Tongue (tissue), 3 donors: ENCODE data around the gene NRL. TPM values are rescaled to one million over a fixed set of nuclear protein-coding genes. Genes with fewer than 3 reads are reported as not detected.
"Not testable (repeated sequence)": the region's sequence is repeated elsewhere in the genome, so short reads cannot be mapped to it uniquely, and the experiment has no call there.

Experiments
- DNase-seq: peaks from one replicate; pipeline ENCODE4 v3.0.0-alpha.2; 2015
- small RNA-seq: library from RNA; depleted of rRNA; stranded (forward); fragments of <200 nt; gene quantifications from one replicate; pipeline ENCODE3, GENCODE V24; 2014; ENCODE audit warnings: low replicate concordance
- total RNA-seq: library from RNA; depleted of rRNA; stranded (reverse); fragments of >200 nt; gene quantifications from one replicate; pipeline ENCODE4 v1.2.3, GENCODE V29; 2014

NRL gene
- total RNA-seq, 1 donor from 2014 or later: 2.4 TPM

- DNase-seq: peak; percentile 81
These were observed 62.7 kb downstream of the NRL start, which contains the start of gene CARMIL3 for GRCh38 chr14:24051789-24052655. TSS of gene CARMIL3 (plus strand) at chr14:24052009. CDS start at chr14:24052154, 145 bp downstream.

- DNase-seq: no peak
These were observed 63.5 kb downstream of the NRL start for GRCh38 chr14:24051176-24051788.

GRCh38 chr14:24050753-24051152, 64.0 kb downstream of the NRL start:
- DNase-seq: not testable (repeated sequence)

DNA sequence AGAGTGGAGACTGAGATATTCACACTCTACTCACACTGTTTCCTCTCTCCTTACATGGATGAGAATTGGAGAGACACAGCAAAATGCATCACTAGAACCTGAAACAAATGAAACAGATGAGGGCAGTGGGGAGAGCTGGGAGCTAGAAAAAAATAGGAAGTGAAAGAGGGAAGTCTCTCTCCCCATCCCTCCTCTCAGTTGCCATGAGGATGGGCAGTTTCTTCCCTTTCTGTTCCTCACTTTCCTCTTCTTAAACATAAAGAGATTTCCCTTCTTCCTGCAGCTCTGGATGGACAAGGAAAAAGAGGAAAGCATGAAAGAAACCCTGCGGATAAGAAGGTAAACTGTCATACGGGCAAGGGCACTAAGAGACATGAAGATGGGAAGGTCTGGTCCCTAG, 65.7 kb downstream of the NRL start:
- not testable (repeated sequence) for DNase-seq

DNA sequence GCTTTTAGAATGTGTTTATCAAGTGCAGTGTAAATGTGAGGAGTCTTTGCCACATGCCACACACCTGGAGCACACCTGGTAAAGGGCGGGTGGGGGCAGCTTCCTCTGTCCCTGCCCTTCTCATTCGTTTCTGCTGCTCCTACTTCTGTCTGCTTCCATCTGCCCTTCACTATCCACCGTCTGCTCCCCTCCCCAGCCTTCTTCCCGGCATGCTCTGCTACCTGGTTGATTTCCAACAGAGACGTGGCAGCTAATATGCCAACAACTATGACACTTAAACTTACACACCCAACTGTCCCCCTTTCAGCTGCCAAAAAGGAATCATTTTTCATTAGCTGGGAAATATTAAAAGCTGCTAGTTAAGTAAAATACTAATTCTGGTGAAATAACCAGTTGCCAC, 72.0 kb downstream of the NRL start:
- no peak for DNase-seq

- no peak for DNase-seq
These were observed 74.1 kb downstream of the NRL start for GRCh38 chr14:24040692-24041091.

DNA sequence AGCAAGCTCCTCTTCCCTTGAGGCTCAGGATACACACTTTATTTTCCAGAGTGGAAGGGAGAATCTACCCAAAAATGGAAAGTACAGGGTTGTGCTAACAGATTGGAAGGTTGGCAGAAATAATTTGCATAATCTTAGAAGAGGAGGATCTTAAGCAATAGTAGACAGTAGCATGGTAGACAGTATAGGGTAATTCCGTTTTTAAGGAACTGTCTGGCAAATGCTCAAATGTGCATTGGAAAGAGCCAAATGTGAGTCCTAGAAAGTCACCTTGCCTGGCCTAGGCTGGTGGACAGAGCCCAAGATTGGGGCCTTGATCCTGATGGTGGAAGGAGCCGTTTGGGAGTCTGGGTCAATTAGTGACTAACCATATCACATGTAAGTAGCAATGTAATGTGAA, 76.1 kb downstream of the NRL start:
- DNase-seq: no peak

- DNase-seq: no peak
These were observed 77.1 kb downstream of the NRL start for GRCh38 chr14:24037658-24038037.

DNA sequence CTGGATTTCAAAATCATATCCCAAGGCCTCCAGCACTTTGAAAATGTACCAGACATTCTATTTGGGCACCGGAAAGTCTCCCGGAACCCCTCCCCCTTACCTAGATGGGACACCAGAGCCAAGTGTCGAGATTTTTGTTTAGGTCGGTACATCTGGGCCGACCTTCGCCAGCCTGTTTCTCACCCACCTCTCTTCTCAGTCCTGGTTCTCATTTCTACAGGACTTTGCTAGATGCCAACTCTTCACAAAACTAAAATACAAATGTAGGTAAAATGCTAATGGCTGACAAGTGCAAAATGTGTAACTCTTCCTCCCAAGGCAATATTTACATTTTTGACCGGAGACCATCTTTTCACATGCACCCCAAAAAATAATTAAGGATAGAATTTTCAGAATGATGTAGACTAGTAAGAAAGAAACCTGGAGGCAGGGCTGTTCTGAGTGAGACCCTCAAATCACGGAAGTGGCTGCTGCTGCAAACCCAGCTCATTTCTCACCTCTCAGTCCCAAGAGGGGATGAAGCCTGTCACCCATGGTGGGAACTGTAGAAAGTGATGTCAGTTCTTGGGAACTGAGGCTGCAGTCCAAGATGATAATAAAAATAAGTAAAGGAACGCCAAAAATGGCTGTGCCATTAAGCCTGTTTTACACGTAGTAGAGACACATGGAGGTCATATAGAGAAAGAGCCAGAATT, 77.6 kb downstream of the NRL start:
- not testable (repeated sequence) for DNase-seq

DNA sequence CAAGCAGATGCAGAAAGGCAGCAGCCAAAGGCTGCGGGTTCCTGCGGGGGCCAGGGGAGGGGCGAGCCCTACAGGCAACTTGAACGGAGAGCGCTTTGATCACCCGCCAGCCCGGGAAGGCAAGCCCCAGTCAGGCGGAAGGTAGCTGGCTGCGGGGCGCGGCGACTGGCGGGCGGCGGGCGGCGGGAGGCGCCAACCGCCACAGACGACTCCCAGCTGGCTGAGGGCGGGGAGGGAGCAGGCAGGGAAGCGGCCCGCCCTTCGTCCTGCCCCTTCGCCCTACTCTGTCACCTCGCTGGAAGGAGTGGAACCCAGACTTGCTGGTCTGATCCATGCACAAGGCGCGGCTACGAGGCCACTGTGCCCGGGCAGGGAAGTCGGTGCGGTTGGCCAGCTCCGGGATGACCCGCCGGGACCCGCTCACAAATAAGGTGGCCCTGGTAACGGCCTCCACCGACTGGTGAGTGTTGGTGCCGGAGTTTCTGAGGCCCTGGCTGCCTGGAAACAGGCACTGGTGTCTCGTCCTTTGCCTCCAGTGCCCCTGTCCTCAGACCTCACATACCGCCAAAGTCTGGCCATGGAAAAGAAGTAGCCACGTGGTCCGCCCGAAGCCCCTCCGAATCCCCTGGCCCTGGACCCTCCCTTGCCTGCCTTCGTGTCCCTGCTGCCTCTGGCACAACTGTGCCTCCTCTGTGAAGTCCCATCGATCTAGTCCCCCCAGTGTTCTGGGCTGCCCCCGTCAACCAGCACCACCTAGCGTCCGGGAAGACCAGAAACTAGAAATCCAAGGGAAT, 78.4 kb downstream of the NRL start:
- DNase-seq: peak; percentile 87

GRCh38 chr14:24035769-24036168, 79.0 kb downstream of the NRL start:
- not testable (repeated sequence) for DNase-seq

GRCh38 chr14:24032727-24033418, 81.9 kb downstream of the NRL start:
- no peak for DNase-seq

- not testable (repeated sequence) for DNase-seq
These were observed 83.4 kb downstream of the NRL start for GRCh38 chr14:24031331-24031730.

GRCh38 chr14:24029687-24030086, 85.1 kb downstream of the NRL start:
- DNase-seq: not testable (repeated sequence)

Small RNAs within 50 kb of the gene (small RNA-seq; reads per million reads assigned to genes)
- gene RNA5SP383: 0.05 reads per million

Other genes with a start within 250 kb of the NRL start
- 18.8 TPM for gene DHRS4, start 161.2 kb downstream of the NRL start, total RNA-seq
- 8.2 TPM for gene DHRS4L2, start 126.0 kb downstream of the NRL start, total RNA-seq
- gene CARMIL3, start 62.9 kb downstream of the NRL start, total RNA-seq: 0.72 TPM
- gene CPNE6, start 43.4 kb downstream of the NRL start, total RNA-seq: not detected
- gene PCK2, start 20.6 kb downstream of the NRL start, total RNA-seq: 2.9 TPM
- 80.3 TPM for gene DCAF11, start 172 bp downstream of the NRL start, total RNA-seq
- 132 TPM for gene FITM1, start 15.7 kb upstream of the NRL start, total RNA-seq
- gene PSME1, start 21.2 kb upstream of the NRL start, total RNA-seq: 73.5 TPM
- gene EMC9, start 26.6 kb upstream of the NRL start, total RNA-seq: 18.1 TPM
- 35.5 TPM for gene PSME2, start 31.7 kb upstream of the NRL start, total RNA-seq
- 38.2 TPM for gene RNF31, start 32.5 kb upstream of the NRL start, total RNA-seq
- gene IRF9, start 46.3 kb upstream of the NRL start, total RNA-seq: 34.6 TPM
- gene REC8, start 57.1 kb upstream of the NRL start, total RNA-seq: 8.6 TPM
- 30.8 TPM for gene IPO4, start 73.9 kb upstream of the NRL start, total RNA-seq
- 52.9 TPM for gene TM9SF1, start 80.5 kb upstream of the NRL start, total RNA-seq
- gene TSSK4, start 90.7 kb upstream of the NRL start, total RNA-seq: not detected
- 47.6 TPM for gene CHMP4A, start 98.5 kb upstream of the NRL start, total RNA-seq
- gene MDP1, start 101.1 kb upstream of the NRL start, total RNA-seq: 12.9 TPM
- 77.0 TPM for gene NEDD8, start 117.4 kb upstream of the NRL start, total RNA-seq
- 102 TPM for gene GMPR2, start 118.0 kb upstream of the NRL start, total RNA-seq
- 33.8 TPM for gene TINF2, start 127.7 kb upstream of the NRL start, total RNA-seq
- gene TGM1, start 148.2 kb upstream of the NRL start, total RNA-seq: 29.0 TPM
- 16.5 TPM for gene RABGGTA, start 156.6 kb upstream of the NRL start, total RNA-seq
- 13.0 TPM for gene DHRS1, start 184.8 kb upstream of the NRL start, total RNA-seq
- gene NOP9, start 184.9 kb upstream of the NRL start, total RNA-seq: 24.5 TPM
- 14.6 TPM for gene CIDEB, start 193.0 kb upstream of the NRL start, total RNA-seq
- 19.3 TPM for gene LTB4R2, start 195.2 kb upstream of the NRL start, total RNA-seq
- gene LTB4R, start 196.6 kb upstream of the NRL start, total RNA-seq: 8.8 TPM
- 16.7 TPM for gene ADCY4, start 220.1 kb upstream of the NRL start, total RNA-seq
- 5.5 TPM for gene RIPK3, start 225.0 kb upstream of the NRL start, total RNA-seq